HUES6 (cell line): Measurements from ENCODE around the gene ZC3HAV1.
A peak's percentile ranks its signal among the peaks of the same experiment; 100 is the strongest.
"Not testable (repeated sequence)": the region's sequence is repeated elsewhere in the genome, so short reads cannot be mapped to it uniquely, and the experiment has no call there.

ENCODE experiments used
- H3K27ac ChIP-seq: 2 replicates; pipeline ENCODE4 v1.7.0; 2013; ENCODE audit warnings: low read depth, mild to moderate bottlenecking, low read length, inconsistent platforms
- H3K27me3 ChIP-seq: 2 replicates; pipeline ENCODE4 v1.6.1; 2013; ENCODE audit warnings: low read length; ENCODE audit not compliant: control insufficient read depth, insufficient read depth
- H3K36me3 ChIP-seq: 2 replicates; pipeline ENCODE4 v1.6.1; 2013; ENCODE audit warnings: low read length; ENCODE audit not compliant: control insufficient read depth, insufficient read depth
- H3K4me1 ChIP-seq: 2 replicates; pipeline ENCODE4 v1.6.1; 2013; ENCODE audit warnings: low read length; ENCODE audit not compliant: control insufficient read depth, insufficient read depth
- H3K4me3 ChIP-seq: 2 replicates; pipeline ENCODE4 v1.5.1; 2013; ENCODE audit warnings: low read depth, low read length
- H3K9ac ChIP-seq: one replicate; pipeline ENCODE4 v1.6.1; 2013; ENCODE audit warnings: mild to moderate bottlenecking, low read length
- H3K9me3 ChIP-seq: 2 replicates; pipeline ENCODE4 v1.6.1; 2013; ENCODE audit warnings: low read depth, low read length; ENCODE audit not compliant: control insufficient read depth, insufficient read depth

ZC3HAV1 gene

GRCh38 chr7:139109188-139109982 lies at the start of gene ZC3HAV1:
TSS of gene ZC3HAV1 (minus strand) at chr7:139109720. CDS start at chr7:139109331, 389 bp downstream.
- Histone ChIP-seq H3K27me3 (peaks cover 4% of the 10 kb centered on the region; the same call in 1 of the 2 replicates), H3K9ac (peak within 1 kb of the TSS; percentile 90), H3K27ac (peak within 1 kb of the TSS; percentile 77; the same call in 1 of the 2 replicates), H3K9me3 (no peaks in the 10 kb centered on the region), H3K36me3 (peaks cover 4% of the 10 kb centered on the region; the same call in 1 of the 2 replicates), H3K4me3 (peak within 1 kb of the TSS; percentile 90), H3K4me1 (peaks cover 10% of the 10 kb centered on the region)

DNA sequence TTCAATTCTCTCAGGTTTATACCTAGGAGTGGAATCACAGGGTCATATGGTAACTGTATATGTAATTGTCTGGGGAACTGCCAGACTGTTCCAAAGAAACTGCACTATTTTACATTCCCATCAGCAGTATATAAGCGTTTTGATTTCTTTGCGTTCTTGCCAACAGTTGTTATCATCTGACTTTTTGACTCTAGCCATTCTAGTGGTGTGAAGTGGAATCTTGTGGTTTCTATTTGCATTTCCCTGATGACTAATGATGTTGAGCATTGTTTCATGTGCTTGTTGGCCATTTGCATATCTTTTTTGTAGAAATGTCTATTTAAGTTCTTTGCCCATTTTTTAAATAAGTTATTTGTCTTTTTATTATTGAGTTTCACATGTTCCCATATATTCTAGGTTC lies 44.3 kb upstream of the ZC3HAV1 start:
- Histone ChIP-seq H3K27ac (0 out of 2 replicates have a peak overlapping the region, but pooled peaks have one; percentile 45), H3K4me3 (no peak overlapping the region), H3K9ac (no peak overlapping the region), H3K9me3 (no peaks in the 10 kb centered on the region), H3K27me3 (no peaks in the 10 kb centered on the region), H3K4me1 (peaks cover 12% of the 10 kb centered on the region), H3K36me3 (peaks cover 3% of the 10 kb centered on the region; the same call in 1 of the 2 replicates)

- Histone ChIP-seq H3K9ac (no peak overlapping the region), H3K36me3 (no peaks in the 10 kb centered on the region), H3K9me3 (no peaks in the 10 kb centered on the region), H3K27ac (no peak overlapping the region), H3K27me3 (no peaks in the 10 kb centered on the region), H3K4me3 (no peak overlapping the region), H3K4me1 (peaks cover 12% of the 10 kb centered on the region)
Observed at GRCh38 chr7:139152149-139152548, 42.6 kb upstream of the ZC3HAV1 start.

DNA sequence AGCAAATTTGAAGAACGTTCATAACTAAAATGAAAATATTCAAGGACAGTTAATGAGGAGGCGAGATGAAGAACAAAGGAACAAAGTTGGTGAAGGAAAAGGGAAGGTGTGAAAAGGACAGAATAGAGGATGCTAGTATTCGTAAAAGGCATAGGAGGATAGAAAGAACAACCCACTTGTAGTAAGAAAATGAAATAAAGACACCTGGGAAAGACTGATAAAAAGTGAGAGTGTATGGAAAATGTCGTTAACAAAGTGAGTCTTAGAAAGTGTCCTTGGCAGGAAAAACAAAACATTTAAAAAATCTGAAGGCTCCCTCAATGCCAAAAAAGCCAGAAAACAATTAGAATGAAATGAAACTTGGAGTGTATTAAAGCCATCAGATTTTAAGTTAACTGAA lies 29.6 kb upstream of the ZC3HAV1 start:
- Histone ChIP-seq H3K27ac (no peak overlapping the region), H3K27me3 (no peaks in the 10 kb centered on the region), H3K9me3 (no peaks in the 10 kb centered on the region), H3K36me3 (peaks cover 2% of the 10 kb centered on the region; the same call in 1 of the 2 replicates), H3K9ac (no peak overlapping the region), H3K4me1 (no peaks in the 10 kb centered on the region), H3K4me3 (no peak overlapping the region)

DNA sequence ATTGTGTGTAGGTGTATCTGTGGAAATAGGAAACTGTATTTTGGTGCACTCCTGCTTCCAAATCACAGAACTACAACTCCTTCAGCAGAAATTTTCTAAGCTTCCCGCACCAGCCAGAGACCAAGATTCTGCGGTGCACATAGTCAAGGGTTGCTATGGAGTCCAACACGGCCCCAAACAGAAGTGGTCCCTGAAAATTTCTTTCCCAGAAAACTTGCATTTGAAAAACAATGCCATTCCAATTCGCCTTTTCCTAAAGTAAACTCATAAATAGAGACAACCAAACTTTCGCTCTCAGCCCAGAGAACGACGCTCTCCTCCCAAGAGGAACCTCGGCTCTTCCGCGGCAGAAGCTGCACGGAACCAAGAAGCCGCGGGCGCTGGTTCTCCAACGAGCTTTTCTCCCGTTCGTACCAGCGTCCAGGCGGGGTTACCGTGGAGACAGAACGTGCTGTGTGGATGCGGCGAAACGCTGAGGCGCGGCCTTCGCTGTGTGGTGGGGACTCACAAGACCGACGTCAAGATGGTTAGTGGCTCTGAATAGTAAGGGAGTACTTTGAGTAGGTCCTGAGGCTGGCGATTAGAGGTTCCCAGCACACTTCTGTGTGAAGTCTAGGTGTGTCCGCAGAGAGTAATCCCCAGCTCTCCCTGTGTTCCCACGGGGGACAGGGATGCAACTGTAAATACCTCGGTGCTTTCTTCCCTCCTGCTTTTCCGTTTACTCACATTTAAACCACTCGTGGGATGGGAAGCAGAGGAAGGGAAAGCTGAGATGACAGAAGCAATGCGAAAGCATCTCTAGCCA lies 24.0 kb upstream of the ZC3HAV1 start:
- H3K9ac ChIP-seq = peak overlapping the region; percentile 51
- no peak overlapping the region for H3K27ac ChIP-seq
- peaks cover 10% of the 10 kb centered on the region; the same call in 1 of the 2 replicates for H3K4me1 ChIP-seq
- no peaks in the 10 kb centered on the region; the same call in 1 of the 2 replicates for H3K36me3 ChIP-seq
- peak overlapping the region; percentile 76 for H3K4me3 ChIP-seq
- no peaks in the 10 kb centered on the region for H3K27me3 ChIP-seq
- H3K9me3 ChIP-seq = no peaks in the 10 kb centered on the region

- Histone ChIP-seq H3K4me1 (peaks cover 10% of the 10 kb centered on the region; the same call in 1 of the 2 replicates), H3K27ac (no peak overlapping the region), H3K36me3 (no peaks in the 10 kb centered on the region; the same call in 1 of the 2 replicates), H3K4me3 (peak overlapping the region; percentile 76), H3K9ac (no peak overlapping the region), H3K9me3 (no peaks in the 10 kb centered on the region), H3K27me3 (no peaks in the 10 kb centered on the region)
Observed at GRCh38 chr7:139132887-139133286, 23.4 kb upstream of the ZC3HAV1 start.

DNA sequence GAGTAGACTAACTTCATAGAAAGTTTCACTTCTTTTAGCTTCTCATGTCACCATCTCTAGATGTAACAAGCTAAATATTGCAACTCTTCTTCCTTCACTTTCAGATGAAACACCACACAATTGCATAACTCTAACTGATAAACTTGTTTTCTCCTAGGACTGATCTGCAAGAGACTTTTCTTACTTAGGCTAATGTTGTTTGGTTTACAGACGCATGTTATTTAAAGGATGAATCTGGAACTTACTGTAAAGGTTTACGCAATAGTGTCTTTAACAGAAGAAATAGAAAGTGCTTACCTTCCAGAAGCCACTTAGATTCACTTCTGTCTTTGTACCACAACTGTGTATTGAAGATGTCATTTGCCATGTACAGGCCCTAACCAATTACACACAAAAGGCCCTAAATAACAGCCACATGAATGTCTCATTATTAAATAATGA lies 22.1 kb upstream of the ZC3HAV1 start:
- Histone ChIP-seq H3K9ac (no peak overlapping the region), H3K9me3 (no peaks in the 10 kb centered on the region), H3K4me1 (peaks cover 10% of the 10 kb centered on the region; the same call in 1 of the 2 replicates), H3K27ac (no peak overlapping the region), H3K27me3 (no peaks in the 10 kb centered on the region), H3K4me3 (no peak overlapping the region), H3K36me3 (no peaks in the 10 kb centered on the region)

GRCh38 chr7:139129814-139130213 lies 20.3 kb upstream of the ZC3HAV1 start:
- H3K4me1 ChIP-seq, H3K4me3 ChIP-seq, H3K9me3 ChIP-seq, H3K27me3 ChIP-seq, H3K9ac ChIP-seq, H3K27ac ChIP-seq, H3K36me3 ChIP-seq: not testable (repeated sequence)

DNA sequence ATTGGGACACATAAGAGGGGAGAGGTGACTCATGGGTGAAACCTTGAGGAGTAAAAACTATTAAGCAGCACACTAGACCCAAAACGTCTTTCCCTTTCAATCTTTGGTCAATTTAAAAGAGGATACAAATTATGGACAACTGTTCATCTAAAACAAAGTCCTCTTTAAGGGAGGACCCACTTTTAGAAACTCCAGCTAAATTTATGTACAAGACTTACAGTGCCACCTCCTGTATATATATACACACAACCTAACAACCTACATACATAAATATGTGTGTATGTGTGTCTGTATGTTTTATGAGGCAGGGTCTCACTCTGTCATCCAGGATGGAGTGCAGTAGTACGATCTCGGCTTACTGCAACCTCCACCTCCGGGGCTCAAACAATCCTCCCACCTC lies 18.1 kb upstream of the ZC3HAV1 start:
- Histone ChIP-seq H3K4me3 (no peak overlapping the region), H3K9ac (no peak overlapping the region), H3K4me1 (peaks cover 14% of the 10 kb centered on the region), H3K36me3 (no peaks in the 10 kb centered on the region), H3K27me3 (no peaks in the 10 kb centered on the region), H3K27ac (no peak overlapping the region), H3K9me3 (no peaks in the 10 kb centered on the region)

GRCh38 chr7:139125657-139126056 lies 16.1 kb upstream of the ZC3HAV1 start:
- H3K4me3 ChIP-seq = no peak overlapping the region
- no peak overlapping the region for H3K9ac ChIP-seq
- H3K27ac ChIP-seq = no peak overlapping the region
- H3K27me3 ChIP-seq = no peaks in the 10 kb centered on the region
- H3K4me1 ChIP-seq = peaks cover 9% of the 10 kb centered on the region
- no peaks in the 10 kb centered on the region for H3K36me3 ChIP-seq
- H3K9me3 ChIP-seq = no peaks in the 10 kb centered on the region

- not testable (repeated sequence) for H3K27me3 ChIP-seq, H3K9me3 ChIP-seq, H3K9ac ChIP-seq, H3K4me3 ChIP-seq, H3K27ac ChIP-seq, H3K36me3 ChIP-seq, H3K4me1 ChIP-seq
Observed at GRCh38 chr7:139124995-139125394, 15.5 kb upstream of the ZC3HAV1 start.
